K562 (cell line): ENCODE data around the gene MAST4. TPM values are rescaled to one million over a fixed set of nuclear protein-coding genes. Genes with fewer than 3 reads are reported as not detected.

Source experiments
- ATAC-seq: fragments of 200-7000 bp; cut with Tn5 transposase; 3 replicates; pipeline ENCODE4 v1.9.1; 2020; ENCODE audit warnings: moderate library complexity
- BruUV-seq: library from RNA; stranded (reverse); fragments of 400-500 nt; replicated peaks from 2 replicates; lab custom pipeline; 2021; lab: Mats Ljungman, UMichigan
- CTCF ChIA-PET: fragments of 300-600 bp; formaldehyde crosslinking; extraction: SDS; loops from one replicate; lab custom pipeline; 2021; ENCODE audit warnings: low intra/inter-chr PET ratio; lab: Yijun Ruan, JAX
- POLR2A ChIA-PET: fragments of 300-600, 350-650 bp; sonication (Branson Sonifier 250); formaldehyde crosslinking; extraction: SDS; loops from one replicate; lab custom pipeline; 2021; ENCODE audit warnings: antibody characterized with exemption, inconsistent platforms; lab: Yijun Ruan, JAX
- DNase-seq, 4 experiments: peaks; one replicate each; pipeline versions ENCODE4 v3.0.0 to v3.0.0-alpha.2; 2011 to 2018; ENCODE audit warnings: low spot score in 3 of 4, mixed read lengths in 3 of 4; ENCODE audit errors: extremely low read depth in 1 of 4
- FAIRE-seq: peaks from 2 replicates; lab custom pipeline; 2011; peaks lifted over from hg19 to GRCh38; lab: Jason Lieb, UNC
- H2AFZ ChIP-seq: 2 replicates; pipeline ENCODE4 v1.6.0; 2011; ENCODE audit warnings: low read depth, low read length, control low read depth, inconsistent platforms
- H3K27ac ChIP-seq: fragments of 200-600 bp; 3 replicates; pipeline ENCODE4 v1.8.0; 2011; ENCODE audit warnings: low read depth, mild to moderate bottlenecking, control low read depth, inconsistent platforms, low read length, moderate library complexity, mixed read lengths; ENCODE audit errors: extremely low read depth
- H3K27me3 ChIP-seq, 2 experiments: fragments of 300-600 bp in 1 of 2; 2 replicates in 1 of 2; 3 replicates in 1 of 2; pipeline versions ENCODE4 v1.6.0 to v1.8.0; 2011; ENCODE audit warnings: inconsistent platforms in 2 of 2, low read length in 2 of 2, mild to moderate bottlenecking in 1 of 2, mixed read lengths in 1 of 2, moderate library complexity in 1 of 2; ENCODE audit not compliant: control insufficient read depth in 2 of 2, insufficient read depth in 2 of 2
- H3K36me3 ChIP-seq: fragments of 300-600 bp; 3 replicates; pipeline ENCODE4 v1.8.0; 2011; ENCODE audit warnings: mild to moderate bottlenecking, low read length, inconsistent platforms; ENCODE audit not compliant: control insufficient read depth, insufficient read depth
- H3K4me1 ChIP-seq, 2 experiments: fragments of 200-600 bp in 1 of 2; replicated peaks in 1 of 2; 2 replicates in 1 of 2; 3 replicates in 1 of 2; pipeline versions ENCODE4 v1.5.1 to v1.8.0; 2011; ENCODE audit warnings: inconsistent platforms in 2 of 2, low read length in 2 of 2, mild to moderate bottlenecking in 1 of 2, mixed read lengths in 1 of 2, moderate library complexity in 1 of 2; ENCODE audit not compliant: control insufficient read depth in 2 of 2, insufficient read depth in 2 of 2
- H3K4me2 ChIP-seq: 2 replicates; pipeline ENCODE4 v1.6.1; 2011; ENCODE audit warnings: low read length, control low read depth, inconsistent platforms, mixed read lengths; ENCODE audit not compliant: insufficient read depth
- H3K4me3 ChIP-seq: fragments of 200-600 bp; sonication (generic), shearing (Covaris generic); 2 replicates; pipeline ENCODE4 v1.5.1; 2016; ENCODE audit warnings: control low read depth, inconsistent platforms
- H3K79me2 ChIP-seq: fragments of 200-600 bp; 3 replicates; pipeline ENCODE4 v1.8.0; 2011; ENCODE audit warnings: low read length, inconsistent platforms; ENCODE audit not compliant: control insufficient read depth, insufficient read depth
- H3K9ac ChIP-seq, 2 experiments: 2 replicates each; pipeline versions ENCODE4 v1.6.0 to v1.6.1; 2011; ENCODE audit warnings: low read depth in 2 of 2, low read length in 2 of 2, control low read depth in 1 of 2, inconsistent platforms in 1 of 2, mild to moderate bottlenecking in 1 of 2, mixed read lengths in 1 of 2; ENCODE audit not compliant: insufficient read depth in 1 of 2
- H3K9me1 ChIP-seq: one replicate; pipeline ENCODE4 v1.6.0; 2011; ENCODE audit warnings: inconsistent platforms, mild to moderate bottlenecking, low read length, moderate library complexity; ENCODE audit not compliant: control insufficient read depth, insufficient read depth
- H3K9me3 ChIP-seq: replicated peaks from 2 replicates; pipeline ENCODE4 v1.5.1; 2011; ENCODE audit warnings: low read depth, low read length, inconsistent platforms; ENCODE audit not compliant: control insufficient read depth, insufficient read depth
- H4K20me1 ChIP-seq: replicated peaks from 2 replicates; pipeline ENCODE4 v1.6.1; 2011; ENCODE audit warnings: low read length, inconsistent platforms, mixed read lengths; ENCODE audit not compliant: control insufficient read depth, insufficient read depth
- BDP1 ChIP-seq: IDR thresholded peaks from 3 replicates; pipeline ENCODE4 v1.6.1; 2011; ENCODE audit not compliant: insufficient read length, insufficient read depth
- NFYB ChIP-seq: IDR thresholded peaks from 2 replicates; pipeline ENCODE4 v1.6.1; 2011; ENCODE audit warnings: mild to moderate bottlenecking, moderate library complexity; ENCODE audit not compliant: insufficient read length; ENCODE audit errors: extremely low read depth
- SIN3A ChIP-seq, 2 experiments: fragments of 150-350 bp in 1 of 2; IDR thresholded peaks; 2 replicates each; pipeline ENCODE4 v1.6.1; 2011 to 2016; ENCODE audit warnings: borderline replicate concordance in 2 of 2, low read depth in 2 of 2, low read length in 2 of 2, mild to moderate bottlenecking in 2 of 2, moderate library complexity in 2 of 2; ENCODE audit not compliant: control insufficient read depth in 1 of 2
- TAF15 ChIP-seq: fragments of 200-400 bp; formaldehyde crosslinking; IDR thresholded peaks from 2 replicates; pipeline ENCODE4 v1.6.1; 2017; ENCODE audit warnings: mild to moderate bottlenecking, low read depth, low read length, moderate library complexity
- TBP ChIP-seq: optimal IDR thresholded peaks from 2 replicates; pipeline ENCODE3; 2011; ENCODE audit warnings: low read depth, low read length, improper control_type of control experiment
- THRAP3 ChIP-seq: fragments of 450-650 bp; IDR thresholded peaks from 2 replicates; pipeline ENCODE4 v1.6.1; 2016; ENCODE audit warnings: mild to moderate bottlenecking, inconsistent platforms, borderline replicate concordance
- ZBTB33 ChIP-seq: sonication (generic); formaldehyde crosslinking; IDR thresholded peaks from 2 replicates; pipeline ENCODE4 v1.8.1; 2023; ENCODE audit warnings: mild to moderate bottlenecking, missing genetic modification reagents
- ZNF764 ChIP-seq: fragments of 250-450 bp; sonication (Bioruptor Pico); IDR thresholded peaks from 2 replicates; pipeline ENCODE4 v1.4.0; 2020; ENCODE audit warnings: low read depth, mild to moderate bottlenecking, moderate library complexity
- WGBS: fragments of 100-300 bp; shearing (Covaris generic); methylation state at CpG from one replicate; pipeline ENCODE4 v1.1.6; 2016; ENCODE audit warnings: low coverage, mixed read lengths; ENCODE audit not compliant: insufficient coverage; ENCODE audit errors: missing lambda C conversion rate; 5-methylcytosine and 5-hydroxymethylcytosine counted together
- in situ Hi-C: fragments of 300-500 bp; cut with MboI; formaldehyde crosslinking; loops from 4 replicates; pipeline ENCODE4 v1.15.0; 2018; ENCODE audit warnings: inconsistent platforms, mixed read lengths
- intact Hi-C: fragments of 100-400 bp; cut with micrococcal nuclease; formaldehyde crosslinking; loops from 2 replicates; pipeline ENCODE4 v1.14.2; 2022
- polyA plus RNA-seq, 8 experiments: library from polyadenylated mRNA; depleted of rRNA in 4 of 8; stranded (reverse) in 5 of 8; unstranded in 3 of 8; fragments of >200 nt; fragmentation: Nextera tagmentation in 2 of 8; fragmentation: Illumina TruSeq in 1 of 8; extraction: Ambion mirVana in 2 of 8; extraction: Trizol in 1 of 8; gene quantifications; 2 replicates each; pipeline versions ENCODE4 v1.2.1 to v1.2.3, GENCODE V29; 2011 to 2014; ENCODE audit warnings: inconsistent platforms in 1 of 8, missing spikeins in 1 of 8
- total RNA-seq, 7 experiments: library from RNA; depleted of rRNA in 6 of 7; stranded (reverse); fragments of >200 nt in 6 of 7; fragmentation: Illumina TruSeq in 2 of 7; extraction: Trizol in 2 of 7; gene quantifications; 2 replicates each; pipeline versions ENCODE4 v1.2.1 to v1.2.3, GENCODE V29; 2011 to 2021; ENCODE audit warnings: low replicate concordance in 1 of 7
- TF ChIP-seq, protein P1 (sequence below): fragments of 450-650 bp; IDR thresholded peaks from 2 replicates; pipeline ENCODE4 v1.7.1; 2018; ENCODE audit warnings: mild to moderate bottlenecking, low read depth; ENCODE audit not compliant: partially characterized antibody

Gene MAST4
- total and polyA plus RNA-seq, 9 of the 15 experiments (the other 6 are each of a cell fraction or from before 2014, with no cell fraction given), result 0.88 to 10.1 (median 5.2) TPM

DNA sequence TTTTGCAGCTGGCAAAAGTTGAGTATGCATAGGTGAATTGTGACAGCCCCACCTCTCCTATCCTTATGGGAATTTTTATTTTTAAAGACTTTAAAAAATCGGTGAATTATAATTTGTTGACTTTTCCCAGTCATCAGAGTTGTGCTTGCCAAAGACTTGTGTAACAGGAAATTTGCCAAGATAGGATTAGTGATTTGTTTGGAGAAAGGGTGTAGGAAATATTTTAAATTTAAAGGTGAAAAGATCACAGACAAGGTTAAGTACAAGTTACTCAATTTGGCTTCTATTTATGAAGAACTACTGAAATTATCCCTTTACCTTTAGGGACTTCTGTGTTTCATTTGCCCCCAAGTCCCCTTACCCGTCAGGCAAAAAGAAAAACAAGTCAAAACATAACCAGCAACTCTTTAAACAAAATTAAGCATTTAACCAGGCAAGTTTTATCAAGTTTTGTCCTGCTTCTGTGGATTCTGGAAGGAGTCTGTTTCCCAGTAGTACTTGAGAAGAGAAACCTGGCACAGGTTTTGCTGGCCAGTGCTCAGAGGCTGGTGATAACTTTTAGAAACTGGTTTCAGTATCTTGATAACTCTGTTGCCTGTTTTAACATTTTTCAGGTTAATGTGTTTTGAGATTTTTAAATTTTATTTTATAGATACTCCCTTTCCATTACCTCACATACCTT, 285.4 kb downstream of the MAST4 start:
- H3K9me3 ChIP-seq, result no peaks in the 10 kb centered on the region
- H3K27me3 ChIP-seq, result peaks cover 2 to 13% of the 10 kb centered on the region in 2 experiments; a peak in 2 of 5 replicates
- H3K4me2 ChIP-seq, result no peak overlapping the region
- CTCF ChIA-PET, result no interaction called here
- no peaks in the 10 kb centered on the region for H3K79me2 ChIP-seq
- DNase-seq (no peak), ATAC-seq (no peak), FAIRE-seq (no peak)
- no peak overlapping the region for H2AFZ ChIP-seq
- POLR2A ChIA-PET, result no interaction called here
- H3K9me1 ChIP-seq, result no peaks in the 10 kb centered on the region
- no peak for TF ChIP-seq SIN3A (IDR thresholded peaks at IDR 0.05; ENCODE audit: borderline replicate concordance in 2 of 2, control insufficient read depth in 1 of 2, low read depth in 2 of 2, low read length in 2 of 2)
- no peak for TF ChIP-seq ZNF764 (CRISPR knock-in tag)
- TF ChIP-seq BDP1, result no peak
- TF ChIP-seq TBP, result no peak
- no peak for TF ChIP-seq TAF15
- TF ChIP-seq, protein P1, sequence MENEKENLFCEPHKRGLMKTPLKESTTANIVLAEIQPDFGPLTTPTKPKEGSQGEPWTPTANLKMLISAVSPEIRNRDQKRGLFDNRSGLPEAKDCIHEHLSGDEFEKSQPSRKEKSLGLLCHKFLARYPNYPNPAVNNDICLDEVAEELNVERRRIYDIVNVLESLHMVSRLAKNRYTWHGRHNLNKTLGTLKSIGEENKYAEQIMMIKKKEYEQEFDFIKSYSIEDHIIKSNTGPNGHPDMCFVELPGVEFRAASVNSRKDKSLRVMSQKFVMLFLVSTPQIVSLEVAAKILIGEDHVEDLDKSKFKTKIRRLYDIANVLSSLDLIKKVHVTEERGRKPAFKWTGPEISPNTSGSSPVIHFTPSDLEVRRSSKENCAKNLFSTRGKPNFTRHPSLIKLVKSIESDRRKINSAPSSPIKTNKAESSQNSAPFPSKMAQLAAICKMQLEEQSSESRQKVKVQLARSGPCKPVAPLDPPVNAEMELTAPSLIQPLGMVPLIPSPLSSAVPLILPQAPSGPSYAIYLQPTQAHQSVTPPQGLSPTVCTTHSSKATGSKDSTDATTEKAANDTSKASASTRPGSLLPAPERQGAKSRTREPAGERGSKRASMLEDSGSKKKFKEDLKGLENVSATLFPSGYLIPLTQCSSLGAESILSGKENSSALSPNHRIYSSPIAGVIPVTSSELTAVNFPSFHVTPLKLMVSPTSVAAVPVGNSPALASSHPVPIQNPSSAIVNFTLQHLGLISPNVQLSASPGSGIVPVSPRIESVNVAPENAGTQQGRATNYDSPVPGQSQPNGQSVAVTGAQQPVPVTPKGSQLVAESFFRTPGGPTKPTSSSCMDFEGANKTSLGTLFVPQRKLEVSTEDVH, result no peak
- TF ChIP-seq THRAP3, result no peak
- no peak for TF ChIP-seq ZBTB33 (CRISPR knock-in tag)
- no peak for TF ChIP-seq NFYB
- H3K4me3 ChIP-seq, result no peak overlapping the region
- H3K36me3 ChIP-seq, result no peaks in the 10 kb centered on the region
- H3K27ac ChIP-seq, result no peak overlapping the region
- no peak overlapping the region for H3K9ac ChIP-seq
- in situ Hi-C loops (no loop called here), intact Hi-C loops (no loop called here)
- H4K20me1 ChIP-seq, result no peaks in the 10 kb centered on the region
- H3K4me1 ChIP-seq, result no peaks in the 10 kb centered on the region
- 0% methylated on average over 2 of the region's 2 CpGs for WGBS
- BruUV-seq, result no TSS peak
